GM21360 (cell line): ENCODE measurements around the gene NOL8.

Source experiments
- ATAC-seq: cut with Tn5 transposase; IDR thresholded peaks from one replicate; pipeline ENCODE4 v1.9.1; 2021; ENCODE audit warnings: mild to moderate bottlenecking, moderate library complexity; ENCODE audit not compliant: unreplicated experiment

The NOL8 gene

GRCh38 chr9:92312887-92313623 lies 12.1 kb downstream of the NOL8 start:
- no peak for ATAC-seq

DNA sequence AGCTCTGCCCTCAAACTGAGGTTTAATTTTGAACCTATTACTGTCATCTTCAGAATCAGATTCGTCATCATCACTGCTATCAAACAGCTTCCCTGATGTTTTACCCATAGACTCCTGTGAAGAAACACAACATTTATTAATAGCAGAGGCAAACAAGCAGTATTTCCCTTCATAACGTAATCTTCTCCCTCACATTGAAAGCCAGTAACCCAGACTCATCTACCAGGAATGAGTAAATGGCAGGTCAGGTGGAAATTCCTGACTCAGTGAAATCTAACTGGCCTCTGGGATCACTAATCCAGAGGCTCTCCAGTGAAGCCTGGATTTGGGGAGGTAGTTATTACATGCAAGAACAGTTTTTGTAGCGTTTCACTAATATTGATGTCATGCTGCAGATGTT lies 14.6 kb downstream of the NOL8 start:
- no peak for ATAC-seq

- no peak for ATAC-seq
Observed at GRCh38 chr9:92308893-92309292, 16.3 kb downstream of the NOL8 start.

DNA sequence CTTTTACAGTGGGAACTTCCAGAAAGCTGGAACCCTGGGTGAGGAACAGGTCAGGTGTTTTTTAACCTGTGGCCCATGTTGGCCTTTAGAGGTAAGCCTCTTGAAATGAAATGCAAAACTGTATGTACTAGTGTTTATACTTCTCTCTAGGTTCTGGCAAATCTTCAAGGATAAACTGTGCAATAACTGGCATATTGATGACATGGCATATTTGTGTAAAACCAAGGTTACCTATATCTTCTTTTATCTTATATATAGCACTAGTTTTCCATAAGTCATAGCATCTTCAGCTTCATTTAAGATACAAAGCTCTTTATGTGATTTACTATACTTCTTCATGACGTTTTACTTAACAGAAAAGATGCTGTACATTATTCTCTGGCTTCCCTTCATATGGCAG lies 24.2 kb downstream of the NOL8 start:
- ATAC-seq = no peak

- no peak for ATAC-seq
Observed at GRCh38 chr9:92299116-92299515, 26.0 kb downstream of the NOL8 start.

DNA sequence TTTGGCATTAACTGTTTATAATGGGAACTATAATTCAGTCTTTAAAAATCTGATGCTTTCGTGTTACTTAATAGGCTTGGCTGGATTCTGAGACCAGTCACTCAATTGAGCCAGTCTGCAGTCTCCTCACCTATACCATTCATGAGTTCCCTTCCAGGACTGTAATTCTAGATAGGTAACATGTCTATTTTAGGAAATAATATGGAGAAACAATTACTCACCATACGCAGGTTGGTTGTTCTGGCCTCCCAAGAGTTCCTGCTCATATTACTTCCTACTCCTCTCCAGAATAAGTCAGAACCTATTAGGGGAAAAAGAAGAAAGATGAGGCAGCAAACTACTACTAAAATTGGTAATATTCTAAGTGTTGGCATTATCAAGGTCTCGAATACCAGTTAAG lies 27.1 kb downstream of the NOL8 start:
- ATAC-seq = no peak

DNA sequence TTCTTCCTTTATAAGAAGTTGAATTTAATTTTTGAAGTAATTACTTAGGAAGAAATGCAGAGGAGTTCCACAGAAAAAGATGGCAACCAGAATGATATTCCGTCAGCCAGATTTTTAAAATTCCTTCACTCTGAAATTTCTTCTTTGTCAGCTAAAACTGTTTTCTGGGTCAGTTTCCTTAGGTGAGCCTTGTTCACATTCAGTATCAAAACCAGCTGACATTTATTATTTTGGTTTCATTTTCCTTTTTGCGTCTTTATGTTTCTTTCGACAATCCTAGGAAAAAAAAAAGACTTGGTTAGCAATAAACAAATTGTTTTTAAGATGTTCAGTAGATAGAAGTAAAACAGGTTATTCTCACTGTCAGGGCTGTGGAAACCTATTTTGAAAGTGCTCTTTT lies 27.5 kb downstream of the NOL8 start:
- no peak for ATAC-seq

- no peak for ATAC-seq
Observed at GRCh38 chr9:92295827-92296258, 29.3 kb downstream of the NOL8 start.

- ATAC-seq = no peak
Observed at GRCh38 chr9:92295240-92295790, 29.8 kb downstream of the NOL8 start.

GRCh38 chr9:92294297-92294676 lies 30.9 kb downstream of the NOL8 start:
- ATAC-seq = no peak

DNA sequence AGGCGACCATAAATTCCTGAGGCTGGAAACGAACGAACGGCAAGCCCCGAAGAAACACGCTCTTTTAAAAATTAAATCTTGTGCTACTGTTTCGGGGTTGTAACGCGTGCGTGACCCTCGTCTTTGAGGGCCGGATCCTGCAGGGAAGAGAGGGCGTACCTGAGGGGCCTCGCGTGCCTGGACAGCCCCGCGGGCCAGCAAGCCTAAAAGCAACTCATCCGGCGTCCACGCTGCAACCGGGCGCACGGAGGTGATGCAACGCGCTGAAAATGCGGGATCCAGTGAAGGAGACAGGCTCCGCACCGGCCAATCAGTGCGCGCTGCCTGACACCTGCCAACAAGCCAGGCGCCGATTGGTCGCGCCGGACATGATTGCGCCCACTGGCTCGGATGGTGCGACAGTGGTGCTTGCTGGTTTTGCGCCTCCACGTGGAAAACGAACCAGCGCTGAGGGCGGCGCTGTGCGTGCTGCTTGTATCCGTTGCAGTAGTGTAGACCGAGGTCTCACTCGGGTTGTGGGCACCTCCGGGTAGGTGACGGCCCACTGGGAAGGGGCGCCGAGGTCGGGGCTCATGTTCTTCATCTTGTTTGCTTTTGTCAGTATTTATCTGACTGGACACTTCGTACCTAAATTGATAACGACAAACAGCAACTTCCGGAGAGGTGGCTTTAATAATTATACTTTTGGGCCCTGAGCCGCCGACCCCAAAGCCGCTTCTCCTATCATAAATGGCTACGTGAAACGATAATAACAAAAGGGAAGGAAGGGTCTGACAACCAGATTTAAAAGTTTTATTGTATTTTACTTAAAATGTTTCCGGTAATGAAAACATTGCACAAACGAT lies 31.5 kb downstream of the NOL8 start, which contains the start of gene IARS1:
Gene IARS1 (minus strand): TSS at position 246 of the 845 bp plus-strand sequence. CDS start 4,278 bp downstream, outside the sequence.
- ATAC-seq = peak; percentile 93

- ATAC-seq = no peak
Observed at GRCh38 chr9:92293075-92293354, 32.1 kb downstream of the NOL8 start.

DNA sequence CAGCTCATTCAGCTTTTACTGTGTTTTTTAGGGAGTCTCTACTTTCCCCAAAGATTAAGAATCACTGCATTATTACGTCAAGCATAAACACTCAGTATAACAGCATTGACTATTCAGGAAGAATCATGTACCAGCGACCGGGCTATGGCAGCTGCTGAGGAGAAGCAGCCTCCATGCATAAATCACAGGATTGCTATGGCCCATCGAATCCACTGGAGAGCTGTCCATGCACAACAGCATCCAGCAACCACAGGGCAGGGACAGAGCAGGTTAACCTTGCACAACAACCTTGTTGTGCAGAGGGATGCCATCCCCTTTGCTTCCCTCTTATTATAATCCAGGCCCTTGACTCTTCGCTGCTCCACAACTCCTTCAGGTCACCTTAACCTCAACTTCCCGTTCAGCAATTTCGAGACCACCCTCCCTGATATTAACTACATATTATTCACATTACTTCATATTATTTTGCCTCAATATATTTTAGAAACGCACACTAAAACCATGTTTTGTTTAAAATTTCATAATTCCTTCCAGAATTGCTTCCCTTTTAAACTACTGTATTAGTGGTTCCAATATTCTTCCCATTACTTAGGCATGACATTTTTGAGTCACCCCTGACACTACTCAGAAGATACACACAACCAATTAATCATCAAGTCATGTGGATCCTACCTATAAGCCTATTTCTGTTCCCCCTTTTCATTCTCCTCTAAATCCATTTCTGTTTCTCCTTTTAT lies 32.6 kb downstream of the NOL8 start:
- ATAC-seq = no peak

GRCh38 chr9:92291577-92291976 lies 33.6 kb downstream of the NOL8 start:
- ATAC-seq = no peak

DNA sequence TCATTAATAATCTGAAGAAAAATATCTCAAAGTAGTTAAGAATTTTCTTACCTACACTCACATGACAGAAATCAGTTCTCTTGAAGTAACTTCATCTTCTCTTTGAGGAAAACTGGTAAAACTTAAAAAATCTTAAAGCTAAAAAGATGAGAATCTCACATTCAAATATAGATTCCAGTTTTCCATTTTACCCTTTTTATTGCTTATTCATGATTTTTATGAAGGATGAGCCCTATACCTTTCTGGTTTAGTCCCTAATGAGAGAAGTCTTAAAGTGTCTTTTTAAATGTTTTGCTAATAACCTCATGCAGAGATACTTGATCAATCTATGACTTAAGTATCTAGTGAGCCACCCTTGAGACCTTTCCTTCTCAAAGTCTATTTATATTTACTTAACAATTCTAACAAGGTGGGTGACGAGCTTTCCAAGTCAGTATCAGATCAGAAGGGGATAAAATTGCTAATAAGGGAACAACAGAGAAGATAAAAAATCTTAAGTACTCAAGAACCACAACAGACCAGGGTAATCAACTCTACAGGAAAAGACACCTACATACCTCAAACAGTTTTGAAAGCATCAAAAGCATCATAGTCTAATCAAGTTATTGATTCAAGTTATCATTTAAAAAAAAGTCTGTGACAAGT lies 34.2 kb downstream of the NOL8 start:
- no peak for ATAC-seq

- ATAC-seq = no peak
Observed at GRCh38 chr9:92289708-92290390, 35.3 kb downstream of the NOL8 start.

GRCh38 chr9:92279302-92279701 lies 45.8 kb downstream of the NOL8 start:
- ATAC-seq = no peak

GRCh38 chr9:92278110-92278509 lies 47.0 kb downstream of the NOL8 start:
- no peak for ATAC-seq

GRCh38 chr9:92276331-92277032 lies 48.7 kb downstream of the NOL8 start:
- ATAC-seq = no peak

- no peak for ATAC-seq
Observed at GRCh38 chr9:92275541-92275940, 49.6 kb downstream of the NOL8 start.
